ENCODE data around the gene CDA. TPM values are rescaled to one million over a fixed set of nuclear protein-coding genes. Genes with fewer than 3 reads are reported as not detected.

CDA gene
- total and polyA plus RNA-seq, 2 donors from 2014 or later = 6.0 to 29.9 TPM

GRCh38 chr1:20645414-20645813 lies 56.5 kb downstream of the CDA start:
- H3K36me3 ChIP-seq (ENCODE audit: control insufficient read depth in 2 of 3, insufficient read depth in 3 of 3, low read length in 3 of 3) = peaks cover 4 to 52% (median 49%) of the 10 kb centered on the region in 3 donors
- no peaks in the 10 kb centered on the region for H3K9me3 ChIP-seq (ENCODE audit: control insufficient read depth in 2 of 3, insufficient read depth in 1 of 3, low read length in 3 of 3)
- intact Hi-C loops (cut with DNase I) = no loop called here
- FAIRE-seq = no peak
- no peak overlapping the region for H3K4me3 ChIP-seq (ENCODE audit: low read length in 3 of 3)
- H3K4me1 ChIP-seq (ENCODE audit: control insufficient read depth in 2 of 3, insufficient read depth in 2 of 3, low read depth in 1 of 3, low read length in 3 of 3) = no peaks in the 10 kb centered on the region
- DNase-seq = no peak
- H3K9ac ChIP-seq (ENCODE audit: low read length in 3 of 3) = no peak overlapping the region
- H3K27ac ChIP-seq (ENCODE audit: low read depth in 2 of 2, low read length in 2 of 2) = no peak overlapping the region
- TF ChIP-seq CTCF (IDR thresholded peaks at IDR 0.05; ENCODE audit: borderline replicate concordance, extremely low read depth, insufficient read depth) = no peak
- H3K27me3 ChIP-seq (ENCODE audit: control insufficient read depth, insufficient read depth, low read length) = no peaks in the 10 kb centered on the region

- FAIRE-seq (no peak), DNase-seq (no peak)
- H3K27ac ChIP-seq (ENCODE audit: low read depth in 2 of 2, low read length in 2 of 2) = no peak overlapping the region
- H3K9ac ChIP-seq (ENCODE audit: low read length in 3 of 3) = no peak overlapping the region
- no peak for TF ChIP-seq CTCF (IDR thresholded peaks at IDR 0.05; ENCODE audit: borderline replicate concordance, extremely low read depth, insufficient read depth)
- H3K4me1 ChIP-seq (ENCODE audit: control insufficient read depth in 2 of 3, insufficient read depth in 2 of 3, low read depth in 1 of 3, low read length in 3 of 3) = no peaks in the 10 kb centered on the region
- intact Hi-C loops (cut with DNase I) = no loop called here
- H3K9me3 ChIP-seq (ENCODE audit: control insufficient read depth in 2 of 3, insufficient read depth in 1 of 3, low read length in 3 of 3) = no peaks in the 10 kb centered on the region
- no peak overlapping the region for H3K4me3 ChIP-seq (ENCODE audit: low read length in 3 of 3)
- H3K27me3 ChIP-seq (ENCODE audit: control insufficient read depth, insufficient read depth, low read length) = no peaks in the 10 kb centered on the region
- H3K36me3 ChIP-seq (ENCODE audit: control insufficient read depth in 2 of 3, insufficient read depth in 3 of 3, low read length in 3 of 3) = peaks cover 4 to 55% (median 52%) of the 10 kb centered on the region in 3 donors
These were observed 59.5 kb downstream of the CDA start for GRCh38 chr1:20648438-20648837.

GRCh38 chr1:20648946-20649345 lies 60.0 kb downstream of the CDA start:
- Histone ChIP-seq H3K36me3 (ENCODE audit: control insufficient read depth in 2 of 3, insufficient read depth in 3 of 3, low read length in 3 of 3) (peaks cover 8 to 57% (median 54%) of the 10 kb centered on the region in 3 donors), H3K27me3 (ENCODE audit: control insufficient read depth, insufficient read depth, low read length) (no peaks in the 10 kb centered on the region), H3K27ac (ENCODE audit: low read depth in 2 of 2, low read length in 2 of 2) (no peak overlapping the region), H3K4me3 (ENCODE audit: low read length in 3 of 3) (no peak overlapping the region), H3K9me3 (ENCODE audit: control insufficient read depth in 2 of 3, insufficient read depth in 1 of 3, low read length in 3 of 3) (no peaks in the 10 kb centered on the region), H3K9ac (ENCODE audit: low read length in 3 of 3) (no peak overlapping the region), H3K4me1 (ENCODE audit: control insufficient read depth in 2 of 3, insufficient read depth in 2 of 3, low read depth in 1 of 3, low read length in 3 of 3) (no peaks in the 10 kb centered on the region)
- intact Hi-C loops (cut with DNase I) = no loop called here
- no peak for TF ChIP-seq CTCF (IDR thresholded peaks at IDR 0.05; ENCODE audit: borderline replicate concordance, extremely low read depth, insufficient read depth)
- no peak for FAIRE-seq
- DNase-seq = no peak

- Histone ChIP-seq H3K9ac (ENCODE audit: low read length in 3 of 3) (no peak overlapping the region), H3K9me3 (ENCODE audit: control insufficient read depth in 2 of 3, insufficient read depth in 1 of 3, low read length in 3 of 3) (no peaks in the 10 kb centered on the region), H3K27ac (ENCODE audit: low read depth in 2 of 2, low read length in 2 of 2) (no peak overlapping the region), H3K36me3 (ENCODE audit: control insufficient read depth in 2 of 3, insufficient read depth in 3 of 3, low read length in 3 of 3) (peaks cover 7 to 68% (median 63%) of the 10 kb centered on the region in 3 donors), H3K4me1 (ENCODE audit: control insufficient read depth in 2 of 3, insufficient read depth in 2 of 3, low read depth in 1 of 3, low read length in 3 of 3) (no peaks in the 10 kb centered on the region), H3K4me3 (ENCODE audit: low read length in 3 of 3) (no peak overlapping the region), H3K27me3 (ENCODE audit: control insufficient read depth, insufficient read depth, low read length) (no peaks in the 10 kb centered on the region)
- DNase-seq (no peak), FAIRE-seq (no peak)
- intact Hi-C loops (cut with DNase I) = no loop called here
- TF ChIP-seq CTCF (IDR thresholded peaks at IDR 0.05; ENCODE audit: borderline replicate concordance, extremely low read depth, insufficient read depth) = no peak
These were observed 63.4 kb downstream of the CDA start for GRCh38 chr1:20652300-20652699.

All from kidney (tissue), 14 donors.